Upper lobe of right lung (tissue), 1 donor: ENCODE results near the gene KCTD20. TPM values are rescaled to one million over a fixed set of nuclear protein-coding genes. Genes with fewer than 3 reads are reported as not detected.

ENCODE experiments used
- ATAC-seq: fragments of 200-7000 bp; cut with Tn5 transposase; one replicate; pipeline ENCODE4 v1.9.1; 2020; ENCODE audit warnings: mild to moderate bottlenecking, moderate library complexity
- DNase-seq: peaks from one replicate; pipeline ENCODE4 v3.0.0-alpha.2; 2020
- H3K27ac ChIP-seq: fragments of 200-600 bp; one replicate; pipeline ENCODE4 v1.8.0; 2022
- H3K27me3 ChIP-seq: fragments of 200-600 bp; one replicate; pipeline ENCODE4 v1.8.0; 2022; ENCODE audit warnings: mild to moderate bottlenecking
- H3K36me3 ChIP-seq: fragments of 200-600 bp; one replicate; pipeline ENCODE4 v1.8.0; 2022
- H3K4me1 ChIP-seq: fragments of 200-600 bp; one replicate; pipeline ENCODE4 v1.8.0; 2022
- H3K4me3 ChIP-seq: fragments of 200-600 bp; one replicate; pipeline ENCODE4 v1.8.0; 2022; ENCODE audit warnings: mild to moderate bottlenecking
- H3K9me3 ChIP-seq: fragments of 200-600 bp; one replicate; pipeline ENCODE4 v1.8.0; 2022
- intact Hi-C: fragments of 100-400 bp; cut with DNase I; formaldehyde crosslinking; loops from one replicate; pipeline ENCODE4 v1.11.0; 2022
- total RNA-seq: library from RNA; stranded (reverse); fragmentation: NEBNext Ultra II Directional; extraction: Animal tissue kit (Norgen Biotek cat#: 25700); gene quantifications from one replicate; pipeline ENCODE4 v1.2.1, GENCODE V29; 2021
- TF ChIP-seq, protein P1 (sequence below): fragments of 200-600 bp; IDR thresholded peaks from one replicate; pipeline ENCODE4 v1.8.0; 2022; ENCODE audit warnings: antibody characterized with exemption
- donor health status: DM: no; HTN: yes; CAD: no; lungs with severe emphysema.

Gene KCTD20
- total RNA-seq, 1 donor from 2014 or later, result 37.6 TPM

DNA sequence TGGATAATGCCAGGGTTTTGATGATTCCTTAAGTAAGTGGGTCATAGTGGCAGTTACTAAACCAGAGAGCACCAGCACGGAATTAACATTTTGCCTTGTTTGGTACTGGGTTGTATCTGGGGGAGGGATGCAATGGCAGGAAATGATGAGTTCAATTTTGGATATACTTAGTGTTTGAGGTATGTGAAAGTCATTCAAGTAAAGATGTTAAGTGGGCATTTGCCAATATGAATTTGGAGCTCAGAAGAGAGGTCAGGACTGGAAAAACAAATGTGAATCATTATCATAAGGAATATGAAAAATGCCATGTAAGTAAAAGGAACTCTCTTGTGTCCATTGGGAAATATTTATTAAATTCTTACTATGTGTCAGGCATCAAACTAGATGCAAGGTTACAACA lies 6.3 kb upstream of the KCTD20 start:
- Histone ChIP-seq H3K27ac (no peak overlapping the region), H3K4me3 (no peak overlapping the region), H3K9me3 (no peaks in the 10 kb centered on the region), H3K4me1 (peaks cover 8% of the 10 kb centered on the region), H3K36me3 (no peaks in the 10 kb centered on the region), H3K27me3 (no peaks in the 10 kb centered on the region)
- intact Hi-C loops, result no loop called here
- ATAC-seq, result no peak
- no peak for DNase-seq
- TF ChIP-seq, protein P1, sequence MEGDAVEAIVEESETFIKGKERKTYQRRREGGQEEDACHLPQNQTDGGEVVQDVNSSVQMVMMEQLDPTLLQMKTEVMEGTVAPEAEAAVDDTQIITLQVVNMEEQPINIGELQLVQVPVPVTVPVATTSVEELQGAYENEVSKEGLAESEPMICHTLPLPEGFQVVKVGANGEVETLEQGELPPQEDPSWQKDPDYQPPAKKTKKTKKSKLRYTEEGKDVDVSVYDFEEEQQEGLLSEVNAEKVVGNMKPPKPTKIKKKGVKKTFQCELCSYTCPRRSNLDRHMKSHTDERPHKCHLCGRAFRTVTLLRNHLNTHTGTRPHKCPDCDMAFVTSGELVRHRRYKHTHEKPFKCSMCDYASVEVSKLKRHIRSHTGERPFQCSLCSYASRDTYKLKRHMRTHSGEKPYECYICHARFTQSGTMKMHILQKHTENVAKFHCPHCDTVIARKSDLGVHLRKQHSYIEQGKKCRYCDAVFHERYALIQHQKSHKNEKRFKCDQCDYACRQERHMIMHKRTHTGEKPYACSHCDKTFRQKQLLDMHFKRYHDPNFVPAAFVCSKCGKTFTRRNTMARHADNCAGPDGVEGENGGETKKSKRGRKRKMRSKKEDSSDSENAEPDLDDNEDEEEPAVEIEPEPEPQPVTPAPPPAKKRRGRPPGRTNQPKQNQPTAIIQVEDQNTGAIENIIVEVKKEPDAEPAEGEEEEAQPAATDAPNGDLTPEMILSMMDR, result no peak

DNA sequence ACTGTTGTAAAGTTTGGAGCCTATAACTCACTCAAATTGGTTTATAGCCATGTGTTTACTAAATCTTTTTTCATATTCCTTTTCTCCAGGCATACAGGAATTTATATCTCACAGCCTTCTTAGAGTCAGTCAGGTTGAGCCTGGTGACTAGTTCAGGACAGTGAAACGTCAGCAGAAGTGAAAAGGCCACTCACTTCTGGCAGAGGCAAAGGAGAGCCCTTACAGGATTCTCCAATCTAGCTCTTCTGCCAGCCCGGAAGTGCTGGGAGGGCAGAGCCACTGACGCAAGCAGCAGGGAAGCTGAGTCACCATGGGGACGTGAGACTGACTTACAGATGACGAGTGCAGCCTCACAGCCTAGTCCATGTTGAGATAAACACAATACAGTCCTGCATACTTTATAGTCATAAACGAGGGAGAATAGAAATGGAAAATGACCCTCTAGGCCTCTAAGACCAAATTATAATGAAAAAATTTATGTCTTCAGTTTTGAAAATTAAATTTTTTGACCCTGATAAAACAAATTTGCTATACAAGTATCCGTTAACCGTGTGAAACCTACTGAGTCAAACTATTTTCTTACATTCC lies 1.4 kb upstream of the KCTD20 start:
- Histone ChIP-seq H3K9me3 (no peaks in the 10 kb centered on the region), H3K4me1 (peaks cover 42% of the 10 kb centered on the region), H3K27ac (peak overlapping the region; percentile 94), H3K27me3 (no peaks in the 10 kb centered on the region), H3K4me3 (no peak overlapping the region), H3K36me3 (no peaks in the 10 kb centered on the region)
- ATAC-seq (peak; percentile 91), DNase-seq (peak; percentile 93)
- intact Hi-C loops, result no loop called here
- TF ChIP-seq, protein P1, result no peak

DNA sequence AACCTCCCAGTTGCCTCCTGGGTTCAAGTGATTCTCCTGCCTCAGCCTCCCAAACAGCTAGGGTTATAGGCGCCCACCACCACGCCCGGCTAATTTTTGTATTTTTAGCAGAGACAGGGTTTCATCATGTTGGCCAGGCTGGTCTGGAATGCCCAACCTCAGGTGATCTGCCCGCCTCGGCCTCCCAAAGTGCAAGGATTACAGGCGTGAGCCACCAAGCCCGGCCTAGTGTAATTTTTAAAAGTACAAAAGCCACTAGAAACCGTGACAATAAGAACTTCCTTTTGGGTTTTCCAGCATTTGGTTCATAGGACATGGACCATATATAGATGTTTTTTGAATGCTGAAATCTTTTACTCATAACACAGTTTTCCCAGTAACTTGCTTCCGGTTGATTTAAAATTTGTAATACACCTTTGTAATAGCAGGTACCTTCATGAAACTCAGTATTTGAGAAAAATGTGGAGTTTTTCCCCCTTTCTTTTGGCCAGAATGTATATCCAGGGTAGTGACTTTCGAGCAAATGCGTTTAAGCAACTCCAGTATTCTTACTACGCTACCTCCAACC lies 613 bp upstream of the KCTD20 start:
- Histone ChIP-seq H3K27me3 (no peaks in the 10 kb centered on the region), H3K9me3 (no peaks in the 10 kb centered on the region), H3K4me3 (peak overlapping the region; percentile 79), H3K4me1 (peaks cover 42% of the 10 kb centered on the region), H3K27ac (peak overlapping the region; percentile 94), H3K36me3 (no peaks in the 10 kb centered on the region)
- intact Hi-C loops, result no loop called here
- TF ChIP-seq, protein P1, result no peak
- DNase-seq, result no peak
- ATAC-seq, result no peak

DNA sequence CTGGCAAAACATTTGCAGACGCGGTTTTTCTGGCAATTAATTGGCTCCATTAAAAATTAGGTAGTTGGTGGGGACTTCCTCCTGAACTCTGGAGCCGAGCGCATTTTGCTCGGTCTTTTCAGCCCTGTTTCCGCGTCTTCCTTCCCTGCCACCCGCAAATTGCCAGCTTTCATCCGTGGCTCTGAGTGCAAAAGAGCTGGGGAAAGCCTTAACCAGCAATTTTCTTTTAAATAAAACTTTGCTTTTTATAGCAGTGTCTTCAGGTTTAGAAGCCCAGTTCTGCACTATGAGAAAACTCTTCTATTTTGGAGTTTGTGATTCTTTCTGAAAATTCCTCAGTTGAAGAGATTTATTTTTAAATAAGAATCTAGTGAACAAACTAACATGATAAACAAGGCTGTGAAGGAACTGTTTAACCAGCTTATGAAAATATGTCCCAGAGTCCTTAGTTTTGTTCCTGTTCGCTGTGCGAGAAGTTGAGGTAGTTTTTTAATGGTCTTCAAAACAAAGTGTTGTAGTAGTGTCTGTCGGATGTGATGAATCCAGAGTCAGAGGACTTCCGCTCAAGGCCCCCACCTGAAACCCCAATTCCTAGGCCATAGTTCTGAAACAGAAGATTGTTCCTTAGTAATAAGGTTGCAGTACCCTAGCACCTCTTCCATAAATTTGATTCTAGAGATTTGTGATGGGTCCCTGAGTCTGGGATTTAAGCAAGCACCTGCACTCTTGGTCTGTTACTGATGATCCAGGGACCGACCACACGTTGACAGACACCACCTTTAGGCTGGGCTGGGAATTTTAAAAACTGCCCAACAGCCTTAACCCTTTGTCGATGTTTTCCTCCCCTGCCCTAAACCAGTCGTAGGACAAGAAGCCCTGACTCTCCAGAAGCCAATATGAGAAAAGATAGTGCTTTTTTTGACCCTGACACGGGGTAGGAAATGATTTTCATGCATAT lies 950 bp downstream of the KCTD20 start:
- Histone ChIP-seq H3K4me3 (peak overlapping the region; percentile 79), H3K27ac (peak overlapping the region; percentile 94), H3K36me3 (no peaks in the 10 kb centered on the region), H3K4me1 (peaks cover 42% of the 10 kb centered on the region), H3K9me3 (no peaks in the 10 kb centered on the region), H3K27me3 (no peaks in the 10 kb centered on the region)
- ATAC-seq (no peak), DNase-seq (no peak)
- intact Hi-C loops, result no loop called here
- TF ChIP-seq, protein P1, result no peak

DNA sequence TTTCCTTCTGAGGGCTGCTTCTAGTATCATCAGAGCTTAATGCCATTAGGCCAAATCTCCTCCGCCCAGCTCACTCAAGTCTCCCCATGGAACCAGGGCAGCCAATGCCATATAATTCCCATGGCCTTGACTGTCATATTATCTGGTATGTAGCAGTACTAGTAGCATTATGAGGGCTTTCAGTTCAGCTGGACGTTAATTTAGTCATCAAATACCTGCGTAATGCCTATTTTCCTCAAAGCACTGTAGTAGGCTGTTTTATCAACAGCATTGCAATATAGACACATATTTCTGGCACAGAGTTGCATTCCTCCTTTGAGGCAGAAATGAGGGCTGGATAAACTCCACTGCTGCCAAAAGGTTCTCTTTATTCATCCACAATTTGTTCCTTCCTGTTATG lies 1.7 kb downstream of the KCTD20 start:
- H3K36me3 ChIP-seq, result no peaks in the 10 kb centered on the region
- H3K27ac ChIP-seq, result peak overlapping the region; percentile 94
- H3K4me1 ChIP-seq, result peaks cover 42% of the 10 kb centered on the region
- H3K9me3 ChIP-seq, result no peaks in the 10 kb centered on the region
- intact Hi-C loops, result no loop called here
- TF ChIP-seq, protein P1, result no peak
- DNase-seq, result no peak
- H3K4me3 ChIP-seq, result peak overlapping the region; percentile 79
- ATAC-seq, result no peak
- no peaks in the 10 kb centered on the region for H3K27me3 ChIP-seq
